Fibroblast of lung (primary cell): Measurements from ENCODE around the gene COL25A1.

ENCODE experiments used
- CTCF ChIP-seq, 2 donors: IDR thresholded peaks in 1 of 2; conservative IDR thresholded peaks in 1 of 2; 1 replicate in 1 of 2; 2 replicates in 1 of 2; pipeline ENCODE4 v1.5.1; 2011 to 2012; ENCODE audit warnings: low read length in 2 of 2, control low read depth in 1 of 2, inconsistent platforms in 1 of 2, low read depth in 1 of 2, mild to moderate bottlenecking in 1 of 2
- EZH2 ChIP-seq: IDR thresholded peaks from 2 replicates; pipeline ENCODE4 v1.5.1; 2012; ENCODE audit warnings: low read length, control low read depth, mild to moderate bottlenecking; ENCODE audit errors: missing control alignments

- TF ChIP-seq CTCF (conservative IDR thresholded peaks at IDR 0.05 in 1 of 2, IDR thresholded peaks at IDR 0.05 in 1 of 2; ENCODE audit: low read depth in 1 of 2, low read length in 2 of 2) = no peak
- no peak for TF ChIP-seq EZH2
Measured at GRCh38 chr4:109091727-109092409, 210.6 kb downstream of the COL25A1 start.
